ENCODE data around the gene BEGAIN. TPM values are rescaled to one million over a fixed set of nuclear protein-coding genes. Genes with fewer than 3 reads are reported as not detected.

BEGAIN gene
- total RNA-seq, 1 donor from 2014 or later = 1.6 TPM

GRCh38 chr14:100623557-100623956 is 36.3 kb upstream of the BEGAIN start:
- Mint-ChIP-seq H3K27ac (ENCODE audit: unreplicated experiment) (no peak overlapping the region), H3K27me3 (ENCODE audit: unreplicated experiment) (peaks cover 6% of the 10 kb centered on the region), H3K4me1 (ENCODE audit: unreplicated experiment) (no peaks in the 10 kb centered on the region), H3K4me3 (ENCODE audit: unreplicated experiment) (no peak overlapping the region), H3K36me3 (ENCODE audit: low read depth, unreplicated experiment) (peaks cover 4% of the 10 kb centered on the region), H3K9me3 (ENCODE audit: unreplicated experiment) (no peaks in the 10 kb centered on the region)
- DNase-seq (ENCODE audit: low spot score) = no peak
- no peak for TF ChIP-seq CTCF (IDR thresholded peaks at IDR 0.05; ENCODE audit: unreplicated experiment)

- H3K27ac Mint-ChIP-seq (ENCODE audit: unreplicated experiment) = no peak overlapping the region
- H3K4me1 Mint-ChIP-seq (ENCODE audit: unreplicated experiment) = no peaks in the 10 kb centered on the region
- H3K36me3 Mint-ChIP-seq (ENCODE audit: low read depth, unreplicated experiment) = peaks cover 4% of the 10 kb centered on the region
- H3K27me3 Mint-ChIP-seq (ENCODE audit: unreplicated experiment) = peaks cover 6% of the 10 kb centered on the region
- DNase-seq (ENCODE audit: low spot score) = no peak
- no peaks in the 10 kb centered on the region for H3K9me3 Mint-ChIP-seq (ENCODE audit: unreplicated experiment)
- no peak overlapping the region for H3K4me3 Mint-ChIP-seq (ENCODE audit: unreplicated experiment)
- TF ChIP-seq CTCF (IDR thresholded peaks at IDR 0.05; ENCODE audit: unreplicated experiment) = no peak
Observed at GRCh38 chr14:100622708-100623485, 35.7 kb upstream of the BEGAIN start.

GRCh38 chr14:100622224-100622623 is 35.0 kb upstream of the BEGAIN start:
- Mint-ChIP-seq H3K27ac (ENCODE audit: unreplicated experiment) (no peak overlapping the region), H3K4me1 (ENCODE audit: unreplicated experiment) (peaks cover 3% of the 10 kb centered on the region), H3K27me3 (ENCODE audit: unreplicated experiment) (peaks cover 6% of the 10 kb centered on the region), H3K4me3 (ENCODE audit: unreplicated experiment) (no peak overlapping the region), H3K9me3 (ENCODE audit: unreplicated experiment) (no peaks in the 10 kb centered on the region), H3K36me3 (ENCODE audit: low read depth, unreplicated experiment) (peaks cover 4% of the 10 kb centered on the region)
- no peak for TF ChIP-seq CTCF (IDR thresholded peaks at IDR 0.05; ENCODE audit: unreplicated experiment)
- DNase-seq (ENCODE audit: low spot score) = no peak

- H3K27me3 Mint-ChIP-seq (ENCODE audit: unreplicated experiment) = peaks cover 6% of the 10 kb centered on the region
- TF ChIP-seq CTCF (IDR thresholded peaks at IDR 0.05; ENCODE audit: unreplicated experiment) = no peak
Observed at GRCh38 chr14:100621806-100622205, 34.6 kb upstream of the BEGAIN start.

More at GRCh38 chr14:100621806-100622205, 34.6 kb upstream of the BEGAIN start:
- DNase-seq (ENCODE audit: low spot score) = no peak
- H3K9me3 Mint-ChIP-seq (ENCODE audit: unreplicated experiment) = no peaks in the 10 kb centered on the region
- H3K4me1 Mint-ChIP-seq (ENCODE audit: unreplicated experiment) = peaks cover 5% of the 10 kb centered on the region
- H3K36me3 Mint-ChIP-seq (ENCODE audit: low read depth, unreplicated experiment) = peaks cover 4% of the 10 kb centered on the region
- H3K4me3 Mint-ChIP-seq (ENCODE audit: unreplicated experiment) = no peak overlapping the region
- no peak overlapping the region for H3K27ac Mint-ChIP-seq (ENCODE audit: unreplicated experiment)
